Neural progenitor cell (in vitro differentiated cells): ENCODE data around the gene ZNF117. TPM values are rescaled to one million over a fixed set of nuclear protein-coding genes. Genes with fewer than 3 reads are reported as not detected.
A peak's percentile ranks its signal among the peaks of the same experiment; 100 is the strongest.
"Not testable (repeated sequence)": the region's sequence is repeated elsewhere in the genome, so short reads cannot be mapped to it uniquely, and the experiment has no call there.

Experiments
- DNase-seq: peaks from one replicate; pipeline ENCODE4 v3.0.0-alpha.2; 2016; ENCODE audit warnings: low spot score
- H2AFZ ChIP-seq: fragments of 200-600 bp; sonication (generic); replicated peaks from 2 replicates; pipeline ENCODE4 v1.6.1; 2016; ENCODE audit warnings: antibody characterized with exemption
- H3F3A ChIP-seq: fragments of 200-600 bp; sonication (generic); 2 replicates; pipeline ENCODE4 v1.6.1; 2016; ENCODE audit warnings: antibody characterized with exemption, low read depth
- H3K27ac ChIP-seq: fragments of 200-600 bp; sonication (generic); 2 replicates; pipeline ENCODE4 v1.5.1; 2016; ENCODE audit warnings: mild to moderate bottlenecking
- H3K27me3 ChIP-seq: fragments of 200-600 bp; sonication (generic); 2 replicates; pipeline ENCODE4 v1.6.1; 2016; ENCODE audit warnings: mild to moderate bottlenecking, moderate library complexity
- H3K36me3 ChIP-seq: fragments of 200-600 bp; sonication (generic); 2 replicates; pipeline ENCODE4 v1.5.1; 2016
- H3K4me1 ChIP-seq: fragments of 200-600 bp; sonication (generic); 2 replicates; pipeline ENCODE4 v1.6.1; 2016; ENCODE audit warnings: mixed run types
- H3K4me2 ChIP-seq: fragments of 200-600 bp; sonication (generic); 2 replicates; pipeline ENCODE4 v1.6.1; 2016
- H3K4me3 ChIP-seq: fragments of 200-600 bp; sonication (generic); 2 replicates; pipeline ENCODE4 v1.5.1; 2016
- H3K79me2 ChIP-seq: fragments of 200-600 bp; sonication (generic); 2 replicates; pipeline ENCODE4 v1.6.1; 2016; ENCODE audit warnings: low read depth
- H3K9ac ChIP-seq: fragments of 200-600 bp; sonication (generic); 2 replicates; pipeline ENCODE4 v1.6.1; 2016
- H3K9me3 ChIP-seq: fragments of 200-600 bp; sonication (generic); 2 replicates; pipeline ENCODE4 v1.5.1; 2016; ENCODE audit warnings: low read depth
- H4K20me1 ChIP-seq: fragments of 200-600 bp; sonication (generic); 2 replicates; pipeline ENCODE4 v1.6.1; 2016; ENCODE audit warnings: low read depth
- H3K27ac Mint-ChIP-seq: 3 replicates; pipeline ENCODE4 v1.8.0; 2021; ENCODE audit warnings: mixed read lengths
- H3K27me3 Mint-ChIP-seq: 2 replicates; pipeline ENCODE4 v1.8.0; 2022; ENCODE audit warnings: low read depth, mild to moderate bottlenecking, inconsistent platforms, moderate library complexity, mixed read lengths; ENCODE audit not compliant: insufficient read depth
- H3K36me3 Mint-ChIP-seq: 3 replicates; pipeline ENCODE4 v1.8.0; 2021; ENCODE audit warnings: mixed read lengths
- H3K4me1 Mint-ChIP-seq: 3 replicates; pipeline ENCODE4 v1.8.0; 2021; ENCODE audit warnings: mixed read lengths
- H3K4me3 Mint-ChIP-seq: 3 replicates; pipeline ENCODE4 v1.8.0; 2021; ENCODE audit warnings: mild to moderate bottlenecking, moderate library complexity, mixed read lengths
- H3K9me3 Mint-ChIP-seq: 3 replicates; pipeline ENCODE4 v1.8.0; 2020; ENCODE audit warnings: mixed read lengths
- CTCF ChIP-seq: fragments of 200-600 bp; sonication (generic); IDR thresholded peaks from 2 replicates; pipeline ENCODE4 v1.5.1; 2017; ENCODE audit warnings: antibody characterized with exemption, mild to moderate bottlenecking
- EZH2 ChIP-seq: fragments of 200-600 bp; sonication (generic); IDR thresholded peaks from 2 replicates; pipeline ENCODE4 v1.6.1; 2017; ENCODE audit warnings: antibody characterized with exemption, mild to moderate bottlenecking, moderate library complexity
- EZH2phosphoT487 ChIP-seq: fragments of 200-600 bp; sonication (generic); IDR thresholded peaks from 2 replicates; pipeline ENCODE4 v1.6.1; 2017; ENCODE audit warnings: antibody characterized with exemption
- total RNA-seq: library from RNA; depleted of rRNA; stranded (reverse); fragments of >200 nt; gene quantifications from 2 replicates; pipeline ENCODE4 v1.2.3, GENCODE V29; 2015; ENCODE audit warnings: low replicate concordance

ZNF117 gene
- total RNA-seq, 1 donor from 2014 or later = 71.6 TPM

GRCh38 chr7:64947252-64948000, 43.4 kb downstream of the ZNF117 start:
- DNase-seq = peak; percentile 35
- Histone ChIP-seq H3K36me3 (no peaks in the 10 kb centered on the region), H3K27ac (no peak overlapping the region), H3K9me3 (no peaks in the 10 kb centered on the region), H3K79me2 (no peaks in the 10 kb centered on the region), H3K4me1 (no peaks in the 10 kb centered on the region), H3K27me3 (peaks cover 40% of the 10 kb centered on the region), H3K4me2 (peak overlapping the region; percentile 90), H2AFZ (peak overlapping the region; percentile 81), H4K20me1 (no peaks in the 10 kb centered on the region), H3K9ac (no peak overlapping the region), H3F3A (no peaks in the 10 kb centered on the region), H3K4me3 (peak overlapping the region; percentile 55)
- Mint-ChIP-seq H3K27me3 (peaks cover 9% of the 10 kb centered on the region), H3K36me3 (no peaks in the 10 kb centered on the region), H3K4me3 (peak overlapping the region; percentile 66), H3K9me3 (peaks cover 3% of the 10 kb centered on the region), H3K27ac (no peak overlapping the region), H3K4me1 (peaks cover 2% of the 10 kb centered on the region)
- TF ChIP-seq EZH2phosphoT487 (peak; percentile 37), CTCF (no peak)

- no peaks in the 10 kb centered on the region for H3K36me3 Mint-ChIP-seq
- TF ChIP-seq EZH2 (no peak), EZH2phosphoT487 (no peak), CTCF (peak; percentile 16)
- no peaks in the 10 kb centered on the region for H3K79me2 ChIP-seq
- H3K4me3 ChIP-seq = peak overlapping the region; percentile 55
- H3K9me3 Mint-ChIP-seq = peaks cover 7% of the 10 kb centered on the region
- peaks cover 9% of the 10 kb centered on the region for H3K27me3 Mint-ChIP-seq
- no peak overlapping the region for H3K4me3 Mint-ChIP-seq
- H3K4me1 ChIP-seq = no peaks in the 10 kb centered on the region
- peak overlapping the region; percentile 90 for H3K4me2 ChIP-seq
- no peak overlapping the region for H3K27ac Mint-ChIP-seq
- H2AFZ ChIP-seq = peak overlapping the region; percentile 81
- DNase-seq = peak; percentile 53
- H3K9me3 ChIP-seq = no peaks in the 10 kb centered on the region
- no peaks in the 10 kb centered on the region for H3K36me3 ChIP-seq
- no peak overlapping the region for H3K27ac ChIP-seq
- H3K9ac ChIP-seq = no peak overlapping the region
- H4K20me1 ChIP-seq = no peaks in the 10 kb centered on the region
- H3F3A ChIP-seq = no peaks in the 10 kb centered on the region
- H3K27me3 ChIP-seq = peaks cover 40% of the 10 kb centered on the region
- H3K4me1 Mint-ChIP-seq = peaks cover 2% of the 10 kb centered on the region
Observed at GRCh38 chr7:64946772-64947171, 44.1 kb downstream of the ZNF117 start.

- no peak overlapping the region for H3K27ac ChIP-seq
- DNase-seq = no peak
- peaks cover 40% of the 10 kb centered on the region for H3K27me3 ChIP-seq
- no peak overlapping the region for H3K4me3 ChIP-seq
- no peak overlapping the region for H3K4me2 ChIP-seq
- Mint-ChIP-seq H3K9me3 (peaks cover 7% of the 10 kb centered on the region), H3K27ac (no peak overlapping the region), H3K27me3 (peaks cover 9% of the 10 kb centered on the region), H3K4me3 (no peak overlapping the region), H3K4me1 (peaks cover 2% of the 10 kb centered on the region), H3K36me3 (no peaks in the 10 kb centered on the region)
- no peaks in the 10 kb centered on the region for H4K20me1 ChIP-seq
- no peaks in the 10 kb centered on the region for H3K9me3 ChIP-seq
- no peak overlapping the region for H3K9ac ChIP-seq
- no peak for TF ChIP-seq CTCF
- TF ChIP-seq EZH2phosphoT487 = no peak
- no peak for TF ChIP-seq EZH2
- no peaks in the 10 kb centered on the region for H3K79me2 ChIP-seq
- H2AFZ ChIP-seq = no peak overlapping the region
- H3K36me3 ChIP-seq = no peaks in the 10 kb centered on the region
- H3K4me1 ChIP-seq = no peaks in the 10 kb centered on the region
- H3F3A ChIP-seq = no peaks in the 10 kb centered on the region
Observed at GRCh38 chr7:64945503-64946175, 45.2 kb downstream of the ZNF117 start.

GRCh38 chr7:64944667-64945502, 46.0 kb downstream of the ZNF117 start:
- not testable (repeated sequence) for H4K20me1 ChIP-seq, H3K9ac ChIP-seq, H3F3A ChIP-seq, H3K4me1 Mint-ChIP-seq, H3K4me2 ChIP-seq, H3K9me3 ChIP-seq, H3K36me3 ChIP-seq, H3K27ac ChIP-seq, H3K79me2 ChIP-seq, H3K9me3 Mint-ChIP-seq, DNase-seq, H2AFZ ChIP-seq, H3K36me3 Mint-ChIP-seq, H3K4me3 ChIP-seq, H3K4me3 Mint-ChIP-seq, H3K27ac Mint-ChIP-seq, H3K27me3 Mint-ChIP-seq, H3K4me1 ChIP-seq
- peaks cover 40% of the 10 kb centered on the region for H3K27me3 ChIP-seq

- H4K20me1 ChIP-seq, DNase-seq, H3K27me3 Mint-ChIP-seq, H3K9me3 ChIP-seq, H3K4me1 ChIP-seq, H3K36me3 ChIP-seq, H3K36me3 Mint-ChIP-seq, H3K27ac Mint-ChIP-seq, H3K4me2 ChIP-seq, H3K4me1 Mint-ChIP-seq, H3K4me3 ChIP-seq, H3K9ac ChIP-seq, H2AFZ ChIP-seq, H3K4me3 Mint-ChIP-seq, H3K27me3 ChIP-seq, H3K79me2 ChIP-seq, H3F3A ChIP-seq, H3K27ac ChIP-seq: not testable (repeated sequence)
- peaks cover 14% of the 10 kb centered on the region for H3K9me3 Mint-ChIP-seq
Observed at GRCh38 chr7:64940021-64940420, 50.8 kb downstream of the ZNF117 start.
